OCI-LY3 (cell line): ENCODE data around the gene MDFIC.

Experiments
- EZH2phosphoT487 ChIP-seq: fragments of 200-600 bp; shearing (Covaris generic); IDR thresholded peaks from 2 replicates; pipeline ENCODE4 v1.6.1; 2018; ENCODE audit warnings: antibody characterized with exemption, mixed run types, low read depth
- TF ChIP-seq, protein P1 (sequence below): fragments of 200-600, 300-600 bp; sonication (generic); IDR thresholded peaks from 2 replicates; pipeline ENCODE4 v1.5.1; 2014; ENCODE audit warnings: antibody characterized with exemption, low read length, low read depth

DNA sequence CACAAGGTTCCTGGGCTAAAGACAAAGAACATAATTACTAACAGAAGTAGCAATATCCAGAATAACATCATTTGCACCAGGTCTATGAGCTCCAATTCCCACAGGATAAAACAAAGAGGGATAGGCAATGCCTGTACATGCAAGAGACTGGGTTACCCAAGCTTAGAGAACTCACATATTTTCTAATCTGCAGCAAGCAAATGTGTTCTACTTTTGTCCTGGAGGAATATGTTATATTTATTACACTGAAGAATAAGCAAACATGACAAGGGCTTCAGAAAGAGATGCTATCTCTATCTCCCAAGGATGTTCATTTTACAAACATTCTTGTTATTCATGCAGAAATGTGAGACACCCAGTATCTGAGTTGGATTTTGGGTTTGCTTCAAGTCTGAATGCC is 118.6 kb downstream of the MDFIC start:
- TF ChIP-seq, protein P1, sequence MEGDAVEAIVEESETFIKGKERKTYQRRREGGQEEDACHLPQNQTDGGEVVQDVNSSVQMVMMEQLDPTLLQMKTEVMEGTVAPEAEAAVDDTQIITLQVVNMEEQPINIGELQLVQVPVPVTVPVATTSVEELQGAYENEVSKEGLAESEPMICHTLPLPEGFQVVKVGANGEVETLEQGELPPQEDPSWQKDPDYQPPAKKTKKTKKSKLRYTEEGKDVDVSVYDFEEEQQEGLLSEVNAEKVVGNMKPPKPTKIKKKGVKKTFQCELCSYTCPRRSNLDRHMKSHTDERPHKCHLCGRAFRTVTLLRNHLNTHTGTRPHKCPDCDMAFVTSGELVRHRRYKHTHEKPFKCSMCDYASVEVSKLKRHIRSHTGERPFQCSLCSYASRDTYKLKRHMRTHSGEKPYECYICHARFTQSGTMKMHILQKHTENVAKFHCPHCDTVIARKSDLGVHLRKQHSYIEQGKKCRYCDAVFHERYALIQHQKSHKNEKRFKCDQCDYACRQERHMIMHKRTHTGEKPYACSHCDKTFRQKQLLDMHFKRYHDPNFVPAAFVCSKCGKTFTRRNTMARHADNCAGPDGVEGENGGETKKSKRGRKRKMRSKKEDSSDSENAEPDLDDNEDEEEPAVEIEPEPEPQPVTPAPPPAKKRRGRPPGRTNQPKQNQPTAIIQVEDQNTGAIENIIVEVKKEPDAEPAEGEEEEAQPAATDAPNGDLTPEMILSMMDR, result no peak
- no peak for TF ChIP-seq EZH2phosphoT487
